Measurements from ENCODE around the gene SOX6.

- TF ChIP-seq CTCF (IDR thresholded peaks at IDR 0.05): no peak
- no peak for TF ChIP-seq FOXM1 (IDR thresholded peaks at IDR 0.05; ENCODE audit: low read depth)
- no peak for TF ChIP-seq ZBTB33 (IDR thresholded peaks at IDR 0.05; ENCODE audit: borderline replicate concordance, low read depth)
Measured at GRCh38 chr11:16289541-16289940, 66.8 kb downstream of the SOX6 start.

Measured in SK-N-SH (cell line).